Pancreas (tissue), 10 donors: Measurements from ENCODE around the gene GAB1. TPM values are rescaled to one million over a fixed set of nuclear protein-coding genes. Genes with fewer than 3 reads are reported as not detected.

ENCODE experiments used
- ATAC-seq, 4 donors: fragments of 200-7000 bp; cut with Tn5 transposase; one replicate each; pipeline versions ENCODE4 v1.8.0 to v1.9.1; 2020; ENCODE audit warnings: mild to moderate bottlenecking in 4 of 4, moderate library complexity in 4 of 4
- DNase-seq, 6 donors: peaks; one replicate each; pipeline ENCODE4 v3.0.0-alpha.2; 2020
- FAIRE-seq: peaks from 2 replicates; lab custom pipeline; 2012; peaks lifted over from hg19 to GRCh38; lab: Jason Lieb, UNC
- H3K27ac ChIP-seq, 4 donors: fragments of 200-600 bp; sonication (generic); 1 replicate in 3 of 4; 2 replicates in 1 of 4; pipeline versions ENCODE4 v1.5.0 to v1.8.0; 2020
- H3K27me3 ChIP-seq, 4 donors: fragments of 200-600 bp; one replicate each; pipeline ENCODE4 v1.8.0; 2021
- H3K36me3 ChIP-seq, 3 donors: fragments of 200-600 bp; sonication (generic) in 1 of 3; one replicate each; pipeline versions ENCODE4 v1.5.0 to v1.8.0; 2020 to 2021
- H3K4me1 ChIP-seq, 3 donors: fragments of 200-600 bp; one replicate each; pipeline ENCODE4 v1.8.0; 2021
- H3K4me3 ChIP-seq, 4 donors: fragments of 200-600 bp; sonication (generic) in 2 of 4; one replicate each; pipeline versions ENCODE4 v1.5.0 to v1.8.0; 2020 to 2021
- H3K9me3 ChIP-seq, 4 donors: fragments of 200-600 bp; one replicate each; pipeline ENCODE4 v1.8.0; 2021
- CTCF ChIP-seq, 4 donors: fragments of 200-600 bp; sonication (generic) in 3 of 4; IDR thresholded peaks; one replicate each; pipeline versions ENCODE4 v1.5.0 to v1.8.0; 2021; ENCODE audit warnings: antibody characterized with exemption in 4 of 4
- WGBS, 2 donors: extraction: QIAGEN DNeasy Blood & Tissue Kit; methylation state at CpG; one replicate each; pipeline ENCODE4 v1.1.7; 2013; 5-methylcytosine and 5-hydroxymethylcytosine counted together
- intact Hi-C, 3 donors: fragments of 100-400 bp; cut with DNase I; formaldehyde crosslinking; loops; one replicate each; pipeline versions ENCODE4 v1.11.1 to v1.14.2; 2022
- polyA plus RNA-seq, 2 donors: library from polyadenylated mRNA; stranded (reverse); fragments of 200-250 nt; gene quantifications; one replicate each; pipeline ENCODE4 v1.2.3, GENCODE V29; 2013
- total RNA-seq, 6 donors: library from RNA; stranded (reverse); fragmentation: NEBNext Ultra II Directional in 4 of 6; extraction: Animal tissue kit (Norgen Biotek cat#: 25700) in 4 of 6; gene quantifications; one replicate each; pipeline versions ENCODE4 v1.2.1 to v1.2.4, GENCODE V29; 2021 to 2023
- donor health status: healthy with polysubstance abuse.
- donor health status: DM: no; HTN: no; CAD: no; lungs with moderate emphysema.
- donor health status: DM: no; HTN: no; CAD: no.
- donor health status: control.
- donor health status: control.
- donor health status: Bipolar disorder and iron deficiency.
- donor health status: DM: yes; HTN: yes; CAD: no.
- donor health status: DM: no; HTN: no; CAD: no.
- donor health status: DM: no; HTN: no; CAD: no.
- donor health status: DM: yes; HTN: yes; CAD: no.

Gene GAB1
- total and polyA plus RNA-seq, 8 donors, result 3.0 to 21.2 (median 9.9) TPM

GRCh38 chr4:143351774-143352451 lies 15.2 kb downstream of the GAB1 start:
- H3K4me3 ChIP-seq, result no peak overlapping the region
- no peaks in the 10 kb centered on the region for H3K9me3 ChIP-seq
- no peaks in the 10 kb centered on the region for H3K27me3 ChIP-seq
- peaks cover 28 to 49% (median 44%) of the 10 kb centered on the region in 3 donors for H3K4me1 ChIP-seq
- WGBS, 2 donors, result 6 to 10% methylated on average over 1 of the region's 1 CpG
- TF ChIP-seq CTCF (IDR thresholded peaks at IDR 0.05), result no peak
- DNase-seq (no peak), FAIRE-seq (peak; percentile 5), ATAC-seq (peak; percentile 27 to 62 (median 39))
- H3K27ac ChIP-seq, result peak overlapping the region in 2 of 4 donors; percentile 15 to 45
- no peaks in the 10 kb centered on the region for H3K36me3 ChIP-seq
- intact Hi-C loops, result no loop called here

- whole genome bisulfite sequencing, 2 donors, result 29 to 32% methylated on average over 3 of the region's 3 CpGs
- no peak for FAIRE-seq
- Histone ChIP-seq H3K27me3 (no peaks in the 10 kb centered on the region), H3K36me3 (no peaks in the 10 kb centered on the region), H3K9me3 (no peaks in the 10 kb centered on the region), H3K27ac (peak overlapping the region in 2 of 4 donors; percentile 15 to 45), H3K4me3 (no peak overlapping the region), H3K4me1 (peaks cover 28 to 54% (median 46%) of the 10 kb centered on the region in 3 donors)
- no peak for DNase-seq
- TF ChIP-seq CTCF (IDR thresholded peaks at IDR 0.05), result no peak
- intact Hi-C loops, result no loop called here
- no peak for ATAC-seq
These were observed 16.0 kb downstream of the GAB1 start for GRCh38 chr4:143352720-143353119.

DNA sequence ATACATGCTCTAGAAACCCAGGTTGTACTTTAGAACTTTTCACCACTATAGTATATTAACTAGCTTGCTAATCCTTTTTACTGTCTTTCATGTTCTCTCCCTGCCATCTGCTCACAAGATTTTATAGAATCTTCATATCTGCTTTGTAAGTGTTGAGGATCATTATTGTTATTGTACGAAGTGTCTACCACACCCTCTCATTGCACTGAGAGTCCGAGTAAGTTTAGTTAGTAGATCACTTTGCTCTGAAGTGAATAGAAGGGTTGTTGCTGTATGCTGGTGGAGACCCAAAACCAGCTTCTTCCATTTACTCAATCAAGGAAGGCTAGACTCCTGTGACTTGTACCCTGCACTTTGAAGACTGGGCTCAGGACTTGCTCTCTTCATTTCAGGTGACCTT lies 17.1 kb downstream of the GAB1 start:
- FAIRE-seq, result no peak
- Histone ChIP-seq H3K36me3 (no peaks in the 10 kb centered on the region), H3K4me1 (peaks cover 34 to 65% (median 57%) of the 10 kb centered on the region in 3 donors), H3K27ac (no peak overlapping the region), H3K4me3 (no peak overlapping the region), H3K9me3 (no peaks in the 10 kb centered on the region), H3K27me3 (no peaks in the 10 kb centered on the region)
- 87 to 89% methylated on average over 2 of the region's 2 CpGs for WGBS, 2 donors
- intact Hi-C loops, result no loop called here
- ATAC-seq, result no peak
- DNase-seq, result no peak
- no peak for TF ChIP-seq CTCF (IDR thresholded peaks at IDR 0.05)

- DNase-seq, result no peak
- H3K4me3 ChIP-seq, result no peak overlapping the region
- peak in 2 of 4 donors; percentile 35 to 42 for ATAC-seq
- no peaks in the 10 kb centered on the region for H3K27me3 ChIP-seq
- H3K27ac ChIP-seq, result peak overlapping the region in 2 of 4 donors; percentile 46 to 88
- intact Hi-C loops, result no loop called here
- no peak for TF ChIP-seq CTCF (IDR thresholded peaks at IDR 0.05)
- 58 to 59% methylated on average over 2 of the region's 2 CpGs for WGBS, 2 donors
- no peaks in the 10 kb centered on the region for H3K36me3 ChIP-seq
- no peaks in the 10 kb centered on the region for H3K9me3 ChIP-seq
- no peak for FAIRE-seq
- peaks cover 38 to 74% (median 69%) of the 10 kb centered on the region in 3 donors for H3K4me1 ChIP-seq
These were observed 18.3 kb downstream of the GAB1 start for GRCh38 chr4:143354990-143355389.
